GM18498 (cell line): ENCODE results near the gene EMD.

Experiments
- ATAC-seq: cut with Tn5 transposase; IDR thresholded peaks from one replicate; pipeline ENCODE4 v1.9.1; 2021; ENCODE audit warnings: mild to moderate bottlenecking, moderate library complexity; ENCODE audit not compliant: unreplicated experiment

Gene EMD

GRCh38 chrX:154412468-154412867 is 33.4 kb downstream of the EMD start:
- ATAC-seq: no peak

GRCh38 chrX:154413142-154413541 is 34.0 kb downstream of the EMD start:
- ATAC-seq: no peak

- ATAC-seq: no peak
These were observed 38.1 kb downstream of the EMD start for GRCh38 chrX:154417157-154417556.

GRCh38 chrX:154419189-154419588 is 40.1 kb downstream of the EMD start:
- no peak for ATAC-seq

- ATAC-seq: no peak
These were observed 40.8 kb downstream of the EMD start for GRCh38 chrX:154419688-154420401.

GRCh38 chrX:154420402-154420756 is 41.3 kb downstream of the EMD start:
- ATAC-seq: no peak

- ATAC-seq: no peak
These were observed 48.0 kb downstream of the EMD start for GRCh38 chrX:154426916-154427770.

GRCh38 chrX:154428176-154429171 is 49.4 kb downstream of the EMD start, which contains the start of gene ATP6AP1:
Gene ATP6AP1, plus strand, starts transcription at chrX:154428677. Its CDS starts 16 bp downstream, at chrX:154428693.
- peak; percentile 98 for ATAC-seq

GRCh38 chrX:154429711-154430110 is 50.6 kb downstream of the EMD start:
- no peak for ATAC-seq

- no peak for ATAC-seq
These were observed 51.4 kb downstream of the EMD start for GRCh38 chrX:154430479-154430878.

GRCh38 chrX:154430916-154431315 is 51.8 kb downstream of the EMD start:
- ATAC-seq: no peak
